HuH-7 (cell line): ENCODE data around the gene PCDHA4.
A peak's percentile ranks its signal among the peaks of the same experiment; 100 is the strongest.

Experiments
- DNase-seq: peaks from one replicate; pipeline ENCODE4 v3.0.0; 2011; ENCODE audit warnings: low spot score

The PCDHA4 gene

GRCh38 chr5:140855772-140856674 is 49.2 kb downstream of the PCDHA4 start, which contains the start of gene PCDHA10:
PCDHA10 (plus strand) TSS chr5:140855897; CDS start chr5:140856049, 152 bp downstream.
- DNase-seq, result peak; percentile 36

GRCh38 chr5:140857177-140857986 is 50.5 kb downstream of the PCDHA4 start:
- no peak for DNase-seq

DNA sequence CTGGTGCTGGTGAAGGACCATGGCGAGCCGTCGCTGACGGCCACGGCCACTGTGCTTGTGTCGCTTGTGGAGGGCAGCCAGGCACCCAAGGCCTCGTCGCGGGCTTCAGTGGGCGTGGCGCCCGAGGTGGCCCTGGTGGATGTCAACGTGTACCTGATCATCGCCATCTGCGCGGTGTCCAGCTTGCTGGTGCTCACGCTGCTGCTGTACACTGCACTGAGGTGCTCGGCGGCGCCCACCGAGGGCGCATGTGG is 51.0 kb downstream of the PCDHA4 start:
- no peak for DNase-seq

DNA sequence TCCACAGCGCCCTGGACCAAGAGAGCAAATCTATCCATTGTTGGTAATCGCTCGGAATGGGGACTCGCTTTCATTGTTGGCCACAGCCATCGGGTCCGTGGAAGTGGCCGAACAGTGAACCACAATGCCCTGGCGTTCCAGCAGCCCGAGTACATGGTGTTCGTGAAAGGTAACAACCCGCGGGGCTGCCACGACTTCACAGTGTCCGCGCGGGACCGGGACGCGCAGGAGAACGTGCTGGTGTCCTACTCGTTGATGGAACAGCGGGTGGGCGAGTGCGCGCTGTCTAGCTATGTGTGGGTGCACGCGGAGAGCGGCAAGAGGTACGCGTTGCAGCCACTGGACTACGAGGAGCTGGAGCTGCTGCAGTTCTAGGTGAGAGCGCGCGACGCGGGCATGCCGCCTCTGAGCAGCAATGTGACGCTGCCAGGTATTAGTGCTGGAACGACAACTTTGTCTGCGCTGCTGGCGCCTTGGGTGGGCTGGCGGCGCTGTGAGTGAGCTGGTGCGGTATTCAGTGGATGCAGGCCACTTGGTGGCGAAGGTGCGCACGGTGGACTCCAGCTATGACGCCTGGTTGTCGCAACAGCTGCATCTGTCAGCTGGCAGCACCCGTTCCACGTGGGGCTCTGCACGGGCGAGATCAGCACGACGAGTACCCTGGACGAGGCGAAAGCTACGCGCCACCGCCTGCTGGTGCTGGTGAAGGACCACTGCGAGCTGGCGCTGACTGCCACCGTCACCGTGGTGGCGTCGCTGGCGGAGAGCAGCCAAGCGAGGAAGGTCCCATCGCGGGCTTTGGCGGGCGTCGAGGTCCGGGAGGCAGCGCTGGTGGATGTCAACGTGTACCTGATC is 55.8 kb downstream of the PCDHA4 start:
- DNase-seq, result no peak
